HG03135 (cell line): ENCODE data around the gene TRIP12.
A peak's percentile ranks its signal among the peaks of the same experiment; 100 is the strongest.
"Not testable (repeated sequence)": the region's sequence is repeated elsewhere in the genome, so short reads cannot be mapped to it uniquely, and the experiment has no call there.

ENCODE experiments used
- ATAC-seq: cut with Tn5 transposase; IDR thresholded peaks from one replicate; pipeline ENCODE4 v1.9.1; 2021; ENCODE audit warnings: mild to moderate bottlenecking, moderate library complexity; ENCODE audit not compliant: unreplicated experiment

TRIP12 gene

GRCh38 chr2:229835596-229836283 is 86.1 kb downstream of the TRIP12 start:
- ATAC-seq: no peak

GRCh38 chr2:229834368-229834767 is 87.4 kb downstream of the TRIP12 start:
- ATAC-seq: not testable (repeated sequence)

- ATAC-seq: no peak
Measured at GRCh38 chr2:229832510-229832898, 89.3 kb downstream of the TRIP12 start.

GRCh38 chr2:229831805-229832509 is 89.9 kb downstream of the TRIP12 start:
- no peak for ATAC-seq

- no peak for ATAC-seq
Measured at GRCh38 chr2:229825476-229825875, 96.3 kb downstream of the TRIP12 start.

GRCh38 chr2:229821316-229821715 is 100.5 kb downstream of the TRIP12 start:
- no peak for ATAC-seq

GRCh38 chr2:229818230-229818629 is 103.6 kb downstream of the TRIP12 start:
- no peak for ATAC-seq

GRCh38 chr2:229815858-229816257 is 106.0 kb downstream of the TRIP12 start:
- ATAC-seq: no peak

- no peak for ATAC-seq
Measured at GRCh38 chr2:229815342-229815741, 106.5 kb downstream of the TRIP12 start.

GRCh38 chr2:229810786-229811185 is 111.0 kb downstream of the TRIP12 start:
- ATAC-seq: no peak

GRCh38 chr2:229805559-229805958 is 116.2 kb downstream of the TRIP12 start:
- ATAC-seq: no peak

GRCh38 chr2:229802785-229803184 is 119.0 kb downstream of the TRIP12 start:
- ATAC-seq: no peak

GRCh38 chr2:229800997-229801754 is 120.6 kb downstream of the TRIP12 start:
- no peak for ATAC-seq

GRCh38 chr2:229798446-229799155 is 123.2 kb downstream of the TRIP12 start:
- no peak for ATAC-seq

- no peak for ATAC-seq
Measured at GRCh38 chr2:229795058-229795457, 126.8 kb downstream of the TRIP12 start.

GRCh38 chr2:229794636-229795035 is 127.2 kb downstream of the TRIP12 start:
- no peak for ATAC-seq

- not testable (repeated sequence) for ATAC-seq
Measured at GRCh38 chr2:229786289-229786688, 135.5 kb downstream of the TRIP12 start.

GRCh38 chr2:229784791-229785190 is 137.0 kb downstream of the TRIP12 start:
- ATAC-seq: no peak

GRCh38 chr2:229783108-229783721 is 138.6 kb downstream of the TRIP12 start:
- ATAC-seq: peak; percentile 55

GRCh38 chr2:229780856-229781773 is 140.7 kb downstream of the TRIP12 start:
- no peak for ATAC-seq
